HepG2 (cell line): ENCODE data around the gene SAMSN1. TPM values are rescaled to one million over a fixed set of nuclear protein-coding genes. Genes with fewer than 3 reads are reported as not detected.

ENCODE experiments used
- ATAC-seq: fragments of 200-7000 bp; cut with Tn5 transposase; 3 replicates; pipeline ENCODE4 v1.9.1; 2020; ENCODE audit warnings: mild to moderate bottlenecking, moderate library complexity
- BruUV-seq: library from RNA; stranded (reverse); fragments of 400-500 nt; replicated peaks from 2 replicates; lab custom pipeline; 2021; lab: Mats Ljungman, UMichigan
- CTCF ChIA-PET: fragments of 300-600 bp; formaldehyde crosslinking; extraction: SDS; loops from one replicate; lab custom pipeline; 2021; ENCODE audit warnings: low total read pairs, inconsistent platforms, low intra/inter-chr PET ratio; lab: Yijun Ruan, JAX
- POLR2A ChIA-PET: fragments of 350-600 bp; sonication (Branson Sonifier 250); formaldehyde crosslinking; loops from one replicate; lab custom pipeline; 2020; ENCODE audit warnings: antibody characterized with exemption, inconsistent platforms; lab: Yijun Ruan, JAX
- DNase-seq: peaks from one replicate; pipeline ENCODE4 v3.0.0-alpha.2; 2015; ENCODE audit warnings: low spot score
- FAIRE-seq: peaks from 3 replicates; lab custom pipeline; 2011; peaks lifted over from hg19 to GRCh38; lab: Jason Lieb, UNC
- H2AFZ ChIP-seq: one replicate; pipeline ENCODE4 v1.6.1; 2011; ENCODE audit warnings: low read length, inconsistent platforms
- H3K27ac ChIP-seq: fragments of 300-600 bp; 3 replicates; pipeline ENCODE4 v1.8.0; 2011; ENCODE audit warnings: mixed run types, mild to moderate bottlenecking, mixed read lengths, low read length, inconsistent platforms; ENCODE audit not compliant: insufficient read depth; ENCODE audit errors: extremely low read length
- H3K27me3 ChIP-seq, 2 experiments: fragments of 200-600 bp in 1 of 2; 2 replicates in 1 of 2; 3 replicates in 1 of 2; pipeline versions ENCODE4 v1.6.0 to v1.8.0; 2011; ENCODE audit warnings: low read length in 2 of 2, mild to moderate bottlenecking in 2 of 2, moderate library complexity in 2 of 2, inconsistent platforms in 1 of 2; ENCODE audit not compliant: insufficient read depth in 2 of 2, control insufficient read depth in 1 of 2
- H3K36me3 ChIP-seq, 2 experiments: fragments of 200-600 bp in 1 of 2; replicated peaks in 1 of 2; 2 replicates in 1 of 2; 3 replicates in 1 of 2; pipeline versions ENCODE4 v1.5.1 to v1.8.0; 2011; ENCODE audit warnings: low read length in 2 of 2, inconsistent platforms in 1 of 2; ENCODE audit not compliant: insufficient read depth in 2 of 2, control insufficient read depth in 1 of 2
- H3K4me1 ChIP-seq: 2 replicates; pipeline ENCODE4 v1.5.1; 2012; ENCODE audit warnings: low read length, inconsistent platforms; ENCODE audit not compliant: insufficient read depth
- H3K4me2 ChIP-seq: 2 replicates; pipeline ENCODE4 v1.6.0; 2011; ENCODE audit warnings: low read depth, low read length, inconsistent platforms
- H3K4me3 ChIP-seq, 3 experiments: fragments of 200-600 bp in 1 of 3; sonication (generic), shearing (Covaris generic) in 1 of 3; replicated peaks in 1 of 3; 2 replicates each; pipeline ENCODE4 v1.5.1; 2011 to 2016; ENCODE audit warnings: low read length in 3 of 3, inconsistent platforms in 2 of 3, low read depth in 2 of 3, mild to moderate bottlenecking in 2 of 3, control low read depth in 1 of 3, mixed read lengths in 1 of 3; ENCODE audit not compliant: insufficient read depth in 1 of 3
- H3K79me2 ChIP-seq: one replicate; pipeline ENCODE4 v1.6.1; 2011; ENCODE audit warnings: low read length, inconsistent platforms; ENCODE audit not compliant: insufficient read depth
- H3K9ac ChIP-seq: 2 replicates; pipeline ENCODE4 v1.6.0; 2011; ENCODE audit warnings: mild to moderate bottlenecking, low read depth, low read length, inconsistent platforms; ENCODE audit not compliant: insufficient read depth
- H3K9me3 ChIP-seq: 2 replicates; pipeline ENCODE4 v1.5.1; 2012; ENCODE audit warnings: mild to moderate bottlenecking, low read length
- H4K20me1 ChIP-seq: 2 replicates; pipeline ENCODE4 v1.6.0; 2011; ENCODE audit warnings: inconsistent platforms, mild to moderate bottlenecking, low read length, moderate library complexity; ENCODE audit not compliant: insufficient read depth
- RBM39 ChIP-seq: fragments of 200-400 bp; formaldehyde crosslinking; IDR thresholded peaks from one replicate; pipeline ENCODE4 v1.6.1; 2018; ENCODE audit warnings: antibody characterized with exemption, mild to moderate bottlenecking, low read depth, low read length; ENCODE audit not compliant: poor library complexity, severe bottlenecking
- YEATS2 ChIP-seq: sonication (generic); formaldehyde crosslinking; IDR thresholded peaks from 2 replicates; pipeline ENCODE4 v1.4.0; 2020; ENCODE audit warnings: missing genetic modification reagents, borderline replicate concordance
- ZNF331 ChIP-seq: sonication (generic); formaldehyde crosslinking; IDR thresholded peaks from 2 replicates; pipeline ENCODE4 v1.4.0; 2020; ENCODE audit warnings: missing genetic modification reagents
- WGBS: methylation state at CpG from one replicate; pipeline ENCODE4 v1.1.6; 2017; ENCODE audit warnings: low lambda C conversion rate; 5-methylcytosine and 5-hydroxymethylcytosine counted together
- in situ Hi-C: cut with HindIII; loops from 2 replicates; pipeline ENCODE4 v1.10.0; 2017; ENCODE audit warnings: low pct_unique_long_range_greater_than_20kb; ENCODE audit not compliant: extremely low pct_ligation_motif_present
- intact Hi-C: fragments of 100-400 bp; cut with micrococcal nuclease; formaldehyde crosslinking; loops from one replicate; pipeline ENCODE4 v1.10.0; 2022; ENCODE audit not compliant: unreplicated experiment
- polyA plus RNA-seq, 8 experiments: library from polyadenylated mRNA; depleted of rRNA in 3 of 8; stranded (reverse) in 7 of 8; unstranded in 1 of 8; fragments of >200 nt; fragmentation: Illumina TruSeq in 4 of 8; extraction: Trizol in 4 of 8; gene quantifications; 2 replicates each; pipeline versions ENCODE4 v1.2.1 to v1.2.3, GENCODE V29; 2011 to 2016; ENCODE audit warnings: low read depth in 4 of 8, missing spikeins in 1 of 8, mixed read lengths in 1 of 8; ENCODE audit not compliant: insufficient read depth in 1 of 8
- total RNA-seq, 5 experiments: library from RNA; depleted of rRNA; stranded (reverse); fragments of >200 nt; fragmentation: Illumina TruSeq; extraction: Trizol; gene quantifications; 2 replicates each; pipeline ENCODE4 v1.2.3, GENCODE V29; 2016; ENCODE audit warnings: low read depth in 1 of 5

Gene SAMSN1
- total and polyA plus RNA-seq, 2 of the 13 experiments (the other 11 are each of a cell fraction or from before 2014, with no cell fraction given) = 0.09 TPM; not detected in 1

GRCh38 chr21:14438211-14438610 is 107.9 kb downstream of the SAMSN1 start:
- H3K9me3 ChIP-seq = no peaks in the 10 kb centered on the region
- 13% methylated on average over 4 of the region's 4 CpGs for WGBS
- DNase-seq (no peak), FAIRE-seq (no peak), ATAC-seq (no peak)
- in situ Hi-C loops (no loop called here), intact Hi-C loops (no loop called here)
- BruUV-seq = no TSS peak
- H3K4me3 ChIP-seq = no peak overlapping the region
- no peaks in the 10 kb centered on the region for H3K79me2 ChIP-seq
- POLR2A ChIA-PET = no interaction called here
- H3K9ac ChIP-seq = no peak overlapping the region
- H3K36me3 ChIP-seq = no peaks in the 10 kb centered on the region
- H4K20me1 ChIP-seq = no peaks in the 10 kb centered on the region
- no peak for TF ChIP-seq RBM39
- CTCF ChIA-PET = no interaction called here
- no peak overlapping the region for H3K27ac ChIP-seq
- no peak overlapping the region for H2AFZ ChIP-seq
- no peaks in the 10 kb centered on the region for H3K4me1 ChIP-seq
- H3K27me3 ChIP-seq = no peaks in the 10 kb centered on the region
- no peak overlapping the region for H3K4me2 ChIP-seq

GRCh38 chr21:14435423-14435822 is 110.7 kb downstream of the SAMSN1 start:
- in situ Hi-C loops (no loop called here), intact Hi-C loops (no loop called here)
- DNase-seq = no peak
- Histone ChIP-seq H3K4me3 (no peak overlapping the region), H3K27me3 (no peaks in the 10 kb centered on the region), H4K20me1 (no peaks in the 10 kb centered on the region), H3K4me1 (no peaks in the 10 kb centered on the region), H3K9ac (no peak overlapping the region), H3K79me2 (no peaks in the 10 kb centered on the region), H2AFZ (no peak overlapping the region), H3K4me2 (no peak overlapping the region), H3K27ac (no peak overlapping the region), H3K36me3 (no peaks in the 10 kb centered on the region), H3K9me3 (no peaks in the 10 kb centered on the region)
- WGBS = 0% methylated on average over 1 of the region's 1 CpG
- ATAC-seq = no peak
- POLR2A ChIA-PET = no interaction called here
- FAIRE-seq = no peak
- CTCF ChIA-PET = no interaction called here
- no TSS peak for BruUV-seq
- TF ChIP-seq ZNF331 (CRISPR knock-in tag) = peak; percentile 89
- TF ChIP-seq YEATS2 = no peak

Other genes starting within 250 kb of the SAMSN1 start
- gene HSPA13, start 163.2 kb downstream of the SAMSN1 start, total RNA-seq (2016; rRNA removed; fragmentation: Illumina TruSeq; extraction: Trizol) = 20.5 and 28.4 TPM in 2 replicates
- 16.5 and 21.2 TPM in 2 replicates for gene HSPA13, start 163.2 kb downstream of the SAMSN1 start, polyA plus RNA-seq (2011; rRNA removed)